ENCODE results near the gene CNEP1R1. TPM values are rescaled to one million over a fixed set of nuclear protein-coding genes. Genes with fewer than 3 reads are reported as not detected.

The CNEP1R1 gene
- total and polyA plus RNA-seq, 2 of the 4 experiments (the other 2 are of a cell fraction), result 16.1 to 22.0 TPM

DNA sequence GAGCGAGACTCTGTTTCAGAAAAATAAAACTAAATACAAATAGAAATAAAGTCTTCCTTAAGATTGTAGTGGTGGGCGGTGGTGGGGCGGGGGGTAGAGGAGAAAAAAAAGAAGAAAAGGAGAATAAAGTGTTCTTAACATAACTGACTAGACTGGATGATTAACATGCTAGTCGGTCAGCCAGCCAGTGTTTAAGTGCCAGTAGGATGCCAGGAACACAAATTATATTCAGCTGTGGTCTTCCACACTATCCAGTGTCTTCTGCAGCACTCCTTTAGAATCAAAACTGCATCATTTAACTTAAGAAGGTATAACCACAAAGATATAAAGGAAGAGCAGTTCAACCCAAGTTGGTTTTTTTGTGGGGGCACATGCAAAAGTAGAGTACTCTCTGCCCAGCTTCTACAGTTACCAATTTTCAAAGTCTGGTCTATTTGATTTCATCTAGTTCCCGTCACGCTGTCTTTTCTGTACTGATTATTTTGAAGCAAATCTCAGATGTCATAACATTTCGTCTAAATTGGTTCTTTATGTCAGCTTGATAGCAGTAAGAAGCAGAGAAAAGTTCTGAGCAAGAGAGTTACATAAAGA is 56.5 kb downstream of the CNEP1R1 start:
- no peak overlapping the region for H3K4ac ChIP-seq (ENCODE audit: low read depth, low read length)
- peaks cover 8 to 12% of the 10 kb centered on the region in 2 experiments for H3K79me1 ChIP-seq (ENCODE audit: low read depth in 1 of 2, low read length in 2 of 2)
- H3K23ac ChIP-seq (ENCODE audit: low read depth, low read length), result no peak overlapping the region
- no peaks in the 10 kb centered on the region for H3K4me1 ChIP-seq (ENCODE audit: control insufficient read depth, insufficient read depth, low read length)
- H2AK5ac ChIP-seq (ENCODE audit: low read depth, low read length), result no peak overlapping the region
- H3K9ac ChIP-seq (ENCODE audit: low read depth, low read length), result no peak overlapping the region
- H3K36me3 ChIP-seq (ENCODE audit: control insufficient read depth, insufficient read depth, low read length), result peaks cover 36% of the 10 kb centered on the region
- H2BK5ac ChIP-seq (ENCODE audit: low read depth, low read length, poor library complexity, severe bottlenecking), result no peak overlapping the region
- H3K4me2 ChIP-seq (ENCODE audit: low read depth, low read length), result no peak overlapping the region
- ChIA-PET CTCF (interaction anchor here (0.6 to 1.3 kb wide), 3 partner anchors 14 to 128 kb away, joined by 4 to 5 read pairs (median 5); no protein-coding TSS in a partner anchor), POLR2A (ENCODE audit: unreplicated experiment) (no interaction called here)
- H3K27ac ChIP-seq (ENCODE audit: insufficient read depth, low read length), result no peak overlapping the region
- no peak overlapping the region for H3K4me3 ChIP-seq (ENCODE audit: insufficient read depth, low read depth, low read length)
- H4K8ac ChIP-seq (ENCODE audit: low read depth in 2 of 2, low read length in 2 of 2), result no peak overlapping the region
- peaks cover 4% of the 10 kb centered on the region; the same call in 1 of the 2 replicates for H3K9me1 ChIP-seq (ENCODE audit: insufficient read depth, low read length)
- H3K18ac ChIP-seq (ENCODE audit: low read depth, low read length), result no peak overlapping the region
- H3K14ac ChIP-seq (replicated peaks; ENCODE audit: low read depth, low read length), result no peak overlapping the region
- no peak for DNase-seq
- no peak overlapping the region for H2BK120ac ChIP-seq (ENCODE audit: low read depth, low read length)
- H3K9me3 ChIP-seq (ENCODE audit: control insufficient read depth, insufficient read depth, low read length), result no peaks in the 10 kb centered on the region
- ATAC-seq (ENCODE audit: low read depth), result no peak
- in situ Hi-C loops (cut with MboI; ENCODE audit: low sequenced_read_pairs) (loop anchor here (25.0 kb wide), 1 partner anchor 281 kb away; the partner anchor contains the start of gene BRD7), intact Hi-C loops (cut with micrococcal nuclease) (no loop called here), dilution Hi-C loops (cut with HindIII; ENCODE audit: low sequenced_read_pairs, unreplicated experiment) (no loop called here)
- no peak overlapping the region for H3K56ac ChIP-seq (ENCODE audit: extremely low read depth, insufficient read depth, low read length)
- H3K27me3 ChIP-seq (ENCODE audit: control insufficient read depth, insufficient read depth, low read length), result no peaks in the 10 kb centered on the region
- no peaks in the 10 kb centered on the region; the same call in 1 of the 2 replicates for H4K20me1 ChIP-seq (ENCODE audit: insufficient read depth, low read length)
- TF ChIP-seq POLR2A (IDR thresholded peaks at IDR 0.05; ENCODE audit: low read depth, low read length), result no peak
- TF ChIP-seq, protein P1, sequence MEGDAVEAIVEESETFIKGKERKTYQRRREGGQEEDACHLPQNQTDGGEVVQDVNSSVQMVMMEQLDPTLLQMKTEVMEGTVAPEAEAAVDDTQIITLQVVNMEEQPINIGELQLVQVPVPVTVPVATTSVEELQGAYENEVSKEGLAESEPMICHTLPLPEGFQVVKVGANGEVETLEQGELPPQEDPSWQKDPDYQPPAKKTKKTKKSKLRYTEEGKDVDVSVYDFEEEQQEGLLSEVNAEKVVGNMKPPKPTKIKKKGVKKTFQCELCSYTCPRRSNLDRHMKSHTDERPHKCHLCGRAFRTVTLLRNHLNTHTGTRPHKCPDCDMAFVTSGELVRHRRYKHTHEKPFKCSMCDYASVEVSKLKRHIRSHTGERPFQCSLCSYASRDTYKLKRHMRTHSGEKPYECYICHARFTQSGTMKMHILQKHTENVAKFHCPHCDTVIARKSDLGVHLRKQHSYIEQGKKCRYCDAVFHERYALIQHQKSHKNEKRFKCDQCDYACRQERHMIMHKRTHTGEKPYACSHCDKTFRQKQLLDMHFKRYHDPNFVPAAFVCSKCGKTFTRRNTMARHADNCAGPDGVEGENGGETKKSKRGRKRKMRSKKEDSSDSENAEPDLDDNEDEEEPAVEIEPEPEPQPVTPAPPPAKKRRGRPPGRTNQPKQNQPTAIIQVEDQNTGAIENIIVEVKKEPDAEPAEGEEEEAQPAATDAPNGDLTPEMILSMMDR (conservative IDR thresholded peaks at IDR 0.05; ENCODE audit: low read depth, low read length), result no peak
- TF ChIP-seq, protein P2, sequence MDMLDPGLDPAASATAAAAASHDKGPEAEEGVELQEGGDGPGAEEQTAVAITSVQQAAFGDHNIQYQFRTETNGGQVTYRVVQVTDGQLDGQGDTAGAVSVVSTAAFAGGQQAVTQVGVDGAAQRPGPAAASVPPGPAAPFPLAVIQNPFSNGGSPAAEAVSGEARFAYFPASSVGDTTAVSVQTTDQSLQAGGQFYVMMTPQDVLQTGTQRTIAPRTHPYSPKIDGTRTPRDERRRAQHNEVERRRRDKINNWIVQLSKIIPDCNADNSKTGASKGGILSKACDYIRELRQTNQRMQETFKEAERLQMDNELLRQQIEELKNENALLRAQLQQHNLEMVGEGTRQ (IDR thresholded peaks at IDR 0.05; ENCODE audit: low read depth, low read length), result no peak
- no TSS peak for BruUV-seq (replicated peaks)
- no peak overlapping the region for H2BK15ac ChIP-seq (ENCODE audit: low read depth, low read length)
- no peak overlapping the region for H2AFZ ChIP-seq (replicated peaks; ENCODE audit: low read length, poor library complexity)
- 100% methylated on average over 2 of the region's 7 CpGs for WGBS, 2 experiments (ENCODE audit: extremely low coverage in 2 of 2, insufficient read length in 1 of 2)
- no peak overlapping the region for H2BK20ac ChIP-seq (ENCODE audit: low read depth, low read length)
- H2AK9ac ChIP-seq (replicated peaks; ENCODE audit: low read depth, low read length, poor library complexity), result no peak overlapping the region
- no peak overlapping the region for H4K91ac ChIP-seq (ENCODE audit: insufficient read depth, low read depth, low read length)
- no peak overlapping the region for H4K5ac ChIP-seq (ENCODE audit: low read depth, low read length)
